ENCODE data around the gene MYT1.

- no peak for TF ChIP-seq CTCF (IDR thresholded peaks at IDR 0.05)
- no peak for TF ChIP-seq EZH2phosphoT487 (IDR thresholded peaks at IDR 0.05)
- no peak for TF ChIP-seq EZH2 (IDR thresholded peaks at IDR 0.05)
Observed at GRCh38 chr20:64247970-64248841, 84.0 kb downstream of the MYT1 start.

Measured in neural progenitor cell (in vitro differentiated cells).